HepG2 (cell line): Measurements from ENCODE around the gene CXADR. TPM values are rescaled to one million over a fixed set of nuclear protein-coding genes. Genes with fewer than 3 reads are reported as not detected.

Source experiments
- ETV5 ChIP-seq: IDR thresholded peaks from 2 replicates; pipeline ENCODE4 v1.6.1; 2018; ENCODE audit warnings: missing biosample characterization, missing genetic modification reagents, inconsistent platforms, borderline replicate concordance
- ISL2 ChIP-seq: sonication (generic); formaldehyde crosslinking; IDR thresholded peaks from 2 replicates; pipeline ENCODE4 v1.5.0; 2020; ENCODE audit warnings: missing genetic modification reagents
- MAFF ChIP-seq: IDR thresholded peaks from 2 replicates; pipeline ENCODE4 v1.6.1; 2011; ENCODE audit warnings: low read depth, low read length, improper control_type of control experiment
- SMARCC2 ChIP-seq: fragments of 450-650 bp; IDR thresholded peaks from 2 replicates; pipeline ENCODE4 v1.6.1; 2017; ENCODE audit warnings: antibody characterized with exemption, mild to moderate bottlenecking
- SMC3 ChIP-seq: IDR thresholded peaks from 2 replicates; pipeline ENCODE4 v1.6.1; 2011; ENCODE audit warnings: low read length, improper control_type of control experiment
- SP5 ChIP-seq: IDR thresholded peaks from 2 replicates; pipeline ENCODE4 v1.6.1; 2016; ENCODE audit warnings: low read depth, borderline replicate concordance
- ZFP82 ChIP-seq: sonication (generic); formaldehyde crosslinking; IDR thresholded peaks from 2 replicates; pipeline ENCODE4 v1.5.1; 2020; ENCODE audit warnings: mild to moderate bottlenecking, missing genetic modification reagents, borderline replicate concordance
- polyA plus RNA-seq, 8 experiments: library from polyadenylated mRNA; depleted of rRNA in 3 of 8; stranded (reverse) in 7 of 8; unstranded in 1 of 8; fragments of >200 nt; fragmentation: Illumina TruSeq in 4 of 8; extraction: Trizol in 4 of 8; gene quantifications; 2 replicates each; pipeline versions ENCODE4 v1.2.1 to v1.2.3, GENCODE V29; 2011 to 2016; ENCODE audit warnings: low read depth in 4 of 8, missing spikeins in 1 of 8, mixed read lengths in 1 of 8; ENCODE audit not compliant: insufficient read depth in 1 of 8
- total RNA-seq, 5 experiments: library from RNA; depleted of rRNA; stranded (reverse); fragments of >200 nt; fragmentation: Illumina TruSeq; extraction: Trizol; gene quantifications; 2 replicates each; pipeline ENCODE4 v1.2.3, GENCODE V29; 2016; ENCODE audit warnings: low read depth in 1 of 5
- TF ChIP-seq, protein P1 (sequence below): sonication (generic); formaldehyde crosslinking; IDR thresholded peaks from 2 replicates; pipeline ENCODE4 v1.5.0; 2020; ENCODE audit warnings: missing genetic modification reagents
- TF ChIP-seq, protein P2 (sequence below): sonication (generic); formaldehyde crosslinking; IDR thresholded peaks from 2 replicates; pipeline ENCODE4 v1.5.0; 2020; ENCODE audit warnings: mild to moderate bottlenecking, missing genetic modification reagents
- TF ChIP-seq, protein P3 (sequence below): sonication (generic); formaldehyde crosslinking; IDR thresholded peaks from 2 replicates; pipeline ENCODE4 v1.4.0; 2020; ENCODE audit warnings: mild to moderate bottlenecking, missing genetic modification reagents
- TF ChIP-seq, protein P4 (sequence below): sonication (generic); formaldehyde crosslinking; IDR thresholded peaks from 2 replicates; pipeline ENCODE4 v1.4.0; 2020; ENCODE audit warnings: missing genetic modification reagents, borderline replicate concordance
- TF ChIP-seq, protein P5 (sequence below): sonication (generic); formaldehyde crosslinking; IDR thresholded peaks from 2 replicates; pipeline ENCODE4 v1.8.0; 2022; ENCODE audit warnings: mild to moderate bottlenecking, missing genetic modification reagents, moderate library complexity
- TF ChIP-seq, protein P6 (sequence below): sonication (generic); formaldehyde crosslinking; IDR thresholded peaks from 2 replicates; pipeline ENCODE4 v1.4.0; 2020; ENCODE audit warnings: missing genetic modification reagents
- TF ChIP-seq, protein P7 (sequence below): sonication (generic); formaldehyde crosslinking; IDR thresholded peaks from 2 replicates; pipeline ENCODE4 v1.4.0; 2020; ENCODE audit warnings: mild to moderate bottlenecking, missing genetic modification reagents

The CXADR gene
- total and polyA plus RNA-seq, 2 of the 13 experiments (the other 11 are each of a cell fraction or from before 2014, with no cell fraction given) = 86.8 to 110 TPM

DNA sequence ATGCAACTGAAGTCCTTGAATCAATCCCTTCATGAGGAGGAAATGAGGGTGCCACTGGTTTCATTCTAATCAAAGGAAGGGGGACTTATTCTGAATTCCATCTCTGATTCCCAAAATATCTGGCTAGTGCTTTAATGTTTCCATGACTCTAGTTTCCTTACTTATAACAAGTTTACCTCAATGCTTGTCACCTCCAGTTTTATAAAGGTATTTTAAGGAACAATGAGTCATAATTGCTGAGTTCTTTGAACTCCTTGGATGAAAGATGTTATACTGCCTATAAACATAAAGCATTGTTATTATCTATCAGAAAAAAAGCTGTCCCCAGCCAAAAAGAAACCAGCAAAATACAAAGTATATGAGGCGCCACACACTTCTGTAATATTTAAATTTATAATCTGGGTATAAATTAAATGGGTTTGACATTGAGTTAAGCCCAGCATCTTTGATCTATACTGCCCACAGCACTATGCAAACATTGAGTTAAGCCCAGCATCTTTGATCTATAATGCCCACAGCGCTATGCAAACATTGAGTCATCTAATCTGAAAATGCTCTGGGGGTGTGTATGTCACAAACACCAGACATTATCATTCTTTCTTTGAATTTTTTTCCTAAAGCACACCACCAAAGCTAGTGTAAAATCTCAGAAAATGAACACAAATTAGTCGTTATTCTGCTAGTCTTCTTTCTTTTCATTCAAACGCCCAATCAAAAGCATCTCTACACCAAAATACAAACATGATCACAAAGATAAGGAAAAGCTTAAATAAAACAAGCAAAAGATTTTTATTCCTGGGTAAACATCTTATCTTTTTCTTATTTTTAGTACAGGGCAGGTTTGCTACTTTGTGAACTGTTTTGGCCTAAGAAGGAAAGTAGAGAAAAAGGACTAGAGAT is 11.5 kb upstream of the CXADR start (continued):
- TF ChIP-seq SMARCC2 (peak; percentile 70; the same call in 1 of the 2 replicates), SP5 (CRISPR knock-in tag) (peak; percentile 78), MAFF (0 out of 2 replicates have a peak, but pooled peaks have one; percentile 17), ISL2 (peak; percentile 100), ETV5 (CRISPR knock-in tag) (peak; percentile 63; the same call in 1 of the 2 replicates), SMC3 (no peak; the same call in 1 of the 2 replicates), ZFP82 (no peak)
- TF ChIP-seq, protein P1, sequence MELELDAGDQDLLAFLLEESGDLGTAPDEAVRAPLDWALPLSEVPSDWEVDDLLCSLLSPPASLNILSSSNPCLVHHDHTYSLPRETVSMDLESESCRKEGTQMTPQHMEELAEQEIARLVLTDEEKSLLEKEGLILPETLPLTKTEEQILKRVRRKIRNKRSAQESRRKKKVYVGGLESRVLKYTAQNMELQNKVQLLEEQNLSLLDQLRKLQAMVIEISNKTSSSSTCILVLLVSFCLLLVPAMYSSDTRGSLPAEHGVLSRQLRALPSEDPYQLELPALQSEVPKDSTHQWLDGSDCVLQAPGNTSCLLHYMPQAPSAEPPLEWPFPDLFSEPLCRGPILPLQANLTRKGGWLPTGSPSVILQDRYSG = no peak
- TF ChIP-seq, protein P2, sequence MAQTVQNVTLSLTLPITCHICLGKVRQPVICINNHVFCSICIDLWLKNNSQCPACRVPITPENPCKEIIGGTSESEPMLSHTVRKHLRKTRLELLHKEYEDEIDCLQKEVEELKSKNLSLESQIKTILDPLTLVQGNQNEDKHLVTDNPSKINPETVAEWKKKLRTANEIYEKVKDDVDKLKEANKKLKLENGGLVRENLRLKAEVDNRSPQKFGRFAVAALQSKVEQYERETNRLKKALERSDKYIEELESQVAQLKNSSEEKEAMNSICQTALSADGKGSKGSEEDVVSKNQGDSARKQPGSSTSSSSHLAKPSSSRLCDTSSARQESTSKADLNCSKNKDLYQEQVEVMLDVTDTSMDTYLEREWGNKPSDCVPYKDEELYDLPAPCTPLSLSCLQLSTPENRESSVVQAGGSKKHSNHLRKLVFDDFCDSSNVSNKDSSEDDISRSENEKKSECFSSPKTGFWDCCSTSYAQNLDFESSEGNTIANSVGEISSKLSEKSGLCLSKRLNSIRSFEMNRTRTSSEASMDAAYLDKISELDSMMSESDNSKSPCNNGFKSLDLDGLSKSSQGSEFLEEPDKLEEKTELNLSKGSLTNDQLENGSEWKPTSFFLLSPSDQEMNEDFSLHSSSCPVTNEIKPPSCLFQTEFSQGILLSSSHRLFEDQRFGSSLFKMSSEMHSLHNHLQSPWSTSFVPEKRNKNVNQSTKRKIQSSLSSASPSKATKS (CRISPR knock-in tag) = 0 out of 2 replicates have a peak, but pooled peaks have one; percentile 59
- TF ChIP-seq, protein P3, sequence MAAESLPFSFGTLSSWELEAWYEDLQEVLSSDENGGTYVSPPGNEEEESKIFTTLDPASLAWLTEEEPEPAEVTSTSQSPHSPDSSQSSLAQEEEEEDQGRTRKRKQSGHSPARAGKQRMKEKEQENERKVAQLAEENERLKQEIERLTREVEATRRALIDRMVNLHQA (CRISPR knock-in tag) = no peak; the same call in 1 of the 2 replicates
- TF ChIP-seq, protein P4, sequence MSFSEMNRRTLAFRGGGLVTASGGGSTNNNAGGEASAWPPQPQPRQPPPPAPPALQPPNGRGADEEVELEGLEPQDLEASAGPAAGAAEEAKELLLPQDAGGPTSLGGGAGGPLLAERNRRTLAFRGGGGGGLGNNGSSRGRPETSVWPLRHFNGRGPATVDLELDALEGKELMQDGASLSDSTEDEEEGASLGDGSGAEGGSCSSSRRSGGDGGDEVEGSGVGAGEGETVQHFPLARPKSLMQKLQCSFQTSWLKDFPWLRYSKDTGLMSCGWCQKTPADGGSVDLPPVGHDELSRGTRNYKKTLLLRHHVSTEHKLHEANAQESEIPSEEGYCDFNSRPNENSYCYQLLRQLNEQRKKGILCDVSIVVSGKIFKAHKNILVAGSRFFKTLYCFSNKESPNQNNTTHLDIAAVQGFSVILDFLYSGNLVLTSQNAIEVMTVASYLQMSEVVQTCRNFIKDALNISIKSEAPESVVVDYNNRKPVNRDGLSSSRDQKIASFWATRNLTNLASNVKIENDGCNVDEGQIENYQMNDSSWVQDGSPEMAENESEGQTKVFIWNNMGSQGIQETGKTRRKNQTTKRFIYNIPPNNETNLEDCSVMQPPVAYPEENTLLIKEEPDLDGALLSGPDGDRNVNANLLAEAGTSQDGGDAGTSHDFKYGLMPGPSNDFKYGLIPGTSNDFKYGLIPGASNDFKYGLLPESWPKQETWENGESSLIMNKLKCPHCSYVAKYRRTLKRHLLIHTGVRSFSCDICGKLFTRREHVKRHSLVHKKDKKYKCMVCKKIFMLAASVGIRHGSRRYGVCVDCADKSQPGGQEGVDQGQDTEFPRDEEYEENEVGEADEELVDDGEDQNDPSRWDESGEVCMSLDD (CRISPR knock-in tag) = no peak; the same call in 1 of the 2 replicates
- TF ChIP-seq, protein P5, sequence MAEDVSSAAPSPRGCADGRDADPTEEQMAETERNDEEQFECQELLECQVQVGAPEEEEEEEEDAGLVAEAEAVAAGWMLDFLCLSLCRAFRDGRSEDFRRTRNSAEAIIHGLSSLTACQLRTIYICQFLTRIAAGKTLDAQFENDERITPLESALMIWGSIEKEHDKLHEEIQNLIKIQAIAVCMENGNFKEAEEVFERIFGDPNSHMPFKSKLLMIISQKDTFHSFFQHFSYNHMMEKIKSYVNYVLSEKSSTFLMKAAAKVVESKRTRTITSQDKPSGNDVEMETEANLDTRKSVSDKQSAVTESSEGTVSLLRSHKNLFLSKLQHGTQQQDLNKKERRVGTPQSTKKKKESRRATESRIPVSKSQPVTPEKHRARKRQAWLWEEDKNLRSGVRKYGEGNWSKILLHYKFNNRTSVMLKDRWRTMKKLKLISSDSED = no peak
- TF ChIP-seq, protein P6, sequence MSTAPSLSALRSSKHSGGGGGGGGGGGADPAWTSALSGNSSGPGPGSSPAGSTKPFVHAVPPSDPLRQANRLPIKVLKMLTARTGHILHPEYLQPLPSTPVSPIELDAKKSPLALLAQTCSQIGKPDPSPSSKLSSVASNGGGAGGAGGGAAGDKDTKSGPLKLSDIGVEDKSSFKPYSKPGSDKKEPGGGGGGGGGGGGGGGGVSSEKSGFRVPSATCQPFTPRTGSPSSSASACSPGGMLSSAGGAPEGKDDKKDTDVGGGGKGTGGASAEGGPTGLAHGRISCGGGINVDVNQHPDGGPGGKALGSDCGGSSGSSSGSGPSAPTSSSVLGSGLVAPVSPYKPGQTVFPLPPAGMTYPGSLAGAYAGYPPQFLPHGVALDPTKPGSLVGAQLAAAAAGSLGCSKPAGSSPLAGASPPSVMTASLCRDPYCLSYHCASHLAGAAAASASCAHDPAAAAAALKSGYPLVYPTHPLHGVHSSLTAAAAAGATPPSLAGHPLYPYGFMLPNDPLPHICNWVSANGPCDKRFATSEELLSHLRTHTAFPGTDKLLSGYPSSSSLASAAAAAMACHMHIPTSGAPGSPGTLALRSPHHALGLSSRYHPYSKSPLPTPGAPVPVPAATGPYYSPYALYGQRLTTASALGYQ (CRISPR knock-in tag) = peak; percentile 98
- TF ChIP-seq, protein P7, sequence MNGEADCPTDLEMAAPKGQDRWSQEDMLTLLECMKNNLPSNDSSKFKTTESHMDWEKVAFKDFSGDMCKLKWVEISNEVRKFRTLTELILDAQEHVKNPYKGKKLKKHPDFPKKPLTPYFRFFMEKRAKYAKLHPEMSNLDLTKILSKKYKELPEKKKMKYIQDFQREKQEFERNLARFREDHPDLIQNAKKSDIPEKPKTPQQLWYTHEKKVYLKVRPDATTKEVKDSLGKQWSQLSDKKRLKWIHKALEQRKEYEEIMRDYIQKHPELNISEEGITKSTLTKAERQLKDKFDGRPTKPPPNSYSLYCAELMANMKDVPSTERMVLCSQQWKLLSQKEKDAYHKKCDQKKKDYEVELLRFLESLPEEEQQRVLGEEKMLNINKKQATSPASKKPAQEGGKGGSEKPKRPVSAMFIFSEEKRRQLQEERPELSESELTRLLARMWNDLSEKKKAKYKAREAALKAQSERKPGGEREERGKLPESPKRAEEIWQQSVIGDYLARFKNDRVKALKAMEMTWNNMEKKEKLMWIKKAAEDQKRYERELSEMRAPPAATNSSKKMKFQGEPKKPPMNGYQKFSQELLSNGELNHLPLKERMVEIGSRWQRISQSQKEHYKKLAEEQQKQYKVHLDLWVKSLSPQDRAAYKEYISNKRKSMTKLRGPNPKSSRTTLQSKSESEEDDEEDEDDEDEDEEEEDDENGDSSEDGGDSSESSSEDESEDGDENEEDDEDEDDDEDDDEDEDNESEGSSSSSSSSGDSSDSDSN = no peak
